NCI-H748 (cell line): Measurements from ENCODE around the gene DRC3.
A peak's percentile ranks its signal among the peaks of the same experiment; 100 is the strongest.
"Not testable (repeated sequence)": the region's sequence is repeated elsewhere in the genome, so short reads cannot be mapped to it uniquely, and the experiment has no call there.

Experiments
- DNase-seq: peaks from one replicate; lab custom pipeline; 2025; ENCODE audit not compliant: unreplicated experiment; lab: John Stamatoyannopoulos, UW

DRC3 gene

DNA sequence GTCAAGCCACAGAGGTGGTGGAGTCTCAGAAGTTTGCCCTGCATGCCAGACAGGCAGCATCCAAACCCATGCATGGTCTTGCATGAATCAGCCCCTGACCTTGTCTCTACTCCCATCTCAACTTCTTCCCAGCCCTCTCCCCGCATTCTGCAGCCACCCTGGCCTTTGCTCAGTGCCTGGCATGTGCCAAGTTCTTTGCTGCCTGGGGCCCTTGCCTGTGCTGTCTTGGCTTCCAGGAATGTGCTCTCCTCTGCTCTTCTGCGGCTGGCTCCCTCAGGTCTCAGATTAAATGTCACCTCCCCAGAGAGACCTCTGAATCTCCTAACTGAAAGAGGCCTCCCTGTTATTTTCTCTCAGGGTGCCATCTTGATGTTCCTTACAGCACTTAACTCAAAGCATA is 17.6 kb downstream of the DRC3 start:
- DNase-seq, result no peak

DNA sequence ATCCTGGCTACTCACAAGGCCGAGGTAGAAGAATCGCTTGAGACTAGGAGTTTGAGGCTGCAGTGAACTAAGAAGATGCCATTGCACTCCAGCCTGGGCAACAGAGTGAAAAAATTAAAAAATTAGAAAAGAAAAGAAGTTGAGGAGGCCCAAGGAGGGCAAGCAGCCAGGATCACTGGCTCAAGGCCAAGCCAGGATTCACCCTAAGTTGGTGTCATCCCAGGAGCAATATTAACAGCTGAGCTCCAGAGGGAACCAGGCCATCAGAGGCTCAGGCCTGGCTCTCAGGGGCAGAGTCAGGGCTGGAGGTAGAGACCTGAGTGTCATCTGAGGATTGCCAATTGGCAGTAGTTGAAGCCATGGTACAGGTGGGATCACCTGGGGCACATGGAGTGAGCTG is 20.7 kb downstream of the DRC3 start:
- no peak for DNase-seq

- no peak for DNase-seq
These were observed 21.2 kb downstream of the DRC3 start for GRCh38 chr17:17993852-17994251.

- DNase-seq, result peak; percentile 64
These were observed 21.8 kb downstream of the DRC3 start for GRCh38 chr17:17994271-17995069.

DNA sequence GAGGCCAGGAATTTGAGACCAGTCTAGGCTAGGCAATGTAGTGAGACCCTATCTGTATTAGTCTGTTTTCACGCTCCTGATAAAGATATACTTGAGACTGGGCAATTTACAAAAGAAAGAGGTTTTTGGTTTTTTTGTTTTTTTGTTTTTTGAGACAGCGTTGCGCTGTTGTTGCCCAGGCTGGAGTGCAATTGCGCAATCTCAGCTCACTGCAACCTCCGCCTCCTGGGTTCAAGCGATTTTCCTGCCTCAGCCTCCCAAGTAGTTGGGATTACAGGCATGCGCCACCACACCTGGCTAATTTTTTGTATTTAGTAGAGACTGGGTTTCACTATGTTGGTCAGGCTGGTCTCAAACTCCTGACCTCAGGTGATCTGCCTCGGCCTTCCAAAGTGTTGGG is 23.2 kb downstream of the DRC3 start:
- not testable (repeated sequence) for DNase-seq

DNA sequence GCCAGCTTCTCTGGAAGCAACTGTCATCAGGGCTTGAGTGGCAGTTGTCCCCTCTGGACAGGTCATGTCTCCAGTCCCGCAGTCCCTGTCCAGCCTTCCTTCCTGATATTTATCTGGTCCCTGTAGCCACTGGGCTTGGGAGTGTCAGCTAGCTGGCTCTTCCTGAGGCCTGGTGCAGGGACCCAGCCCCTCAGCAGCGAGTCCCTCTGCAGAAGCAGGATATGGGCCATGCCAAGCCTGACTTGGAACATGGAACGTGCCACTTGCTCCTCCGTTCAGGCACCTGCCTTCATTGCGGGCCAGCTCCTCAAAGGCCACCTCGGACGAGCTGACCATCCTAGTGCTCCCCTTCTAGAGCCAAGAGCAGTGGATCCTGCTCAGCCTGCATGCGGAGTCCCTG is 26.3 kb downstream of the DRC3 start:
- no peak for DNase-seq

- peak; percentile 22 for DNase-seq
These were observed 26.8 kb downstream of the DRC3 start for GRCh38 chr17:17999364-18000029.

- DNase-seq, result no peak
These were observed 27.4 kb downstream of the DRC3 start for GRCh38 chr17:18000030-18000408.

GRCh38 chr17:18002171-18002570 is 29.5 kb downstream of the DRC3 start:
- DNase-seq, result no peak

GRCh38 chr17:18004345-18004744 is 31.7 kb downstream of the DRC3 start:
- peak; percentile 87 for DNase-seq

DNA sequence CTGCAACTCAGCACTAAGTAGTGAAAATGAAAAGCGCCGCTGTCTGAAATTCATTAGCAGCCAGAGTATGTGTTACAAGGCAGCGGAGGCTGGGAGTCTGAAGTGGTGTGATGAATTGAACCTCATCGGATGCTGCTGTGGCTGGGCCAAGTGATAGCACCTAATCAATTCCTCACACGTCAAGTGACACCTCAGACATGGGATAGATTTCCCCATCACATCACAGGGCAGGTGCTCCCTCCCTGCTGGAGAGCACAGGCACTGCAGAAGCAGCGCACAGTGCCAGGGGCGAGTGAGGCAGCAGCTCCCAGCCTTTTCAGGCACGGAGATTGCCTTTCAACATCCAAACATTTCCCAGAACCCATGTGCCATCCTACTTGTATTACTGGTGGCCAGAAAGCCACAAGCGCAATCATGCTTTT is 32.2 kb downstream of the DRC3 start:
- DNase-seq, result peak; percentile 36

DNA sequence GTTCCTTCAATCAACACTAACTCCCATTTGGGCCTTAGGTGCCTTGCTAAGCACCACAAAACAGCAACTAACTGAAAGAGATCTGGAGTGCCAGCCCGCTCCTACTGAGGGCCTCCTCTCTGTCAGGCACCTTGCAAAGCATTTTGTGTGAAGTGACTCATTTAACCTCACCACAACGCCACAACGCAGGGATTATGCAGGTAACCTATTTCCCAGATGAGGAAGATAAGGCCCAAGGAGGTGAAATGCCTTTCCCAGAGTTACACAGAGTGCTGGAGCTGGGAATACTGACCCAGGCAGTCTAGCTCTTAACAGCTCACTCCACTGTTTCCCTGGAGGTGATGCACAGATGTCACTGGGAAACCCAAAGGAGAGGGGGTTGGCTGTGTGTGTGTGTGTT is 32.8 kb downstream of the DRC3 start:
- DNase-seq, result no peak

GRCh38 chr17:18006495-18007239 is 34.0 kb downstream of the DRC3 start:
- no peak for DNase-seq

DNA sequence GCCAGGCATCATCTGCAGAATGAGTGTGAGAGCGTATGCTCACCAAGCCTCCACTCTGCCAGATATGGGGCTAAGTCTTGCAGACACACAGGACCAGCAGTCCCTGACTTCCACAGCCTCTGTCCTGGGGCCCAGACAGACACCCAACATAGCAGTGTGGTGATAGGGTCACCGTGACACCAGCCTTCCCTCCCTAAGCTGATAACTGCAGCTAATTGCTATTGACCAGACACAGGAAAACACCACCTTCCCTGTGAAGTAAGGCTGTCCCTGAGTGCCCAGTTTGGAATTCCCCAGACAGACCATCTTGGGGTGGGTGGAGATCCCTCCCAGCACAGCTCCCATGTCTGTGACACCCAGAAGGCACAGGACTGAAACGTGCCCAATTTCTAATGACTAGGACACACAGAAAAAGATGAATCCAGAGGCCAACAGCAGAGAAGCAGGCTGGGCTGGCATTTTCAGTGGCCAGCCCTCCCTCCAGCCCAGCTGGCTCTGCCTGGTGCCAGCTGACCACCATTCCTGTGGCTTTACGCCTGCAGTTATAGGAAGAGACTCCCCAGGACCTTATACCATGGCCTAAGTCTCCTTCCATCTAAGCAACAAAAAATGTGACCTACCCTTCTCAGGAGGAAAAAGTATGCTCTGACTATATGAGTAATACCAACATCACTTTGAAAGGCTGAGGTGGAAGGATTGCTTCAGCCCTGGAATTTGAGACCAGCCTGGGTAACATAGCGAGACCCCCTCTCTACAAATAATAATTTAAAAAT is 36.0 kb downstream of the DRC3 start:
- no peak for DNase-seq

- no peak for DNase-seq
These were observed 37.2 kb downstream of the DRC3 start for GRCh38 chr17:18009609-18010420.

- no peak for DNase-seq
These were observed 38.6 kb downstream of the DRC3 start for GRCh38 chr17:18011286-18011685.

DNA sequence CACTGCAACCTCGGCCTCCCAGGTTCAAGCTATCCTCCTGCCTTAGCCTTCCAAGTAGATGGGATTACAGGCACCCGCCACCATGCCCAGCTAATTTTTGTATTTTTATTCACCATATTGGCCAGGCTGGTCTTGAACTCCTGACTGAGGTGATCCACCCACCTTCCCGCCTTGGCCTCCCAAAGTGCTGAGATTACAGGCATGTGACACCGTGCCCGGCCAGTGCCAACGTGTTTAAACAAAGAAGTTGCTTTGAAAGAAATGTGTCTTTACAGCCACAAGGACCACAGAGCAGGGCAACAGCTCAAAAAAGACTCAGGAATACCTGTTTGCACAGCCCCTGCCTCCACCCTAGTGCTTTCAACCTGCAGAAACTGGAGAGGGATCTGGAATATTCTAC is 41.3 kb downstream of the DRC3 start:
- DNase-seq, result no peak

- no peak for DNase-seq
These were observed 42.9 kb downstream of the DRC3 start for GRCh38 chr17:18015593-18015992.

DNA sequence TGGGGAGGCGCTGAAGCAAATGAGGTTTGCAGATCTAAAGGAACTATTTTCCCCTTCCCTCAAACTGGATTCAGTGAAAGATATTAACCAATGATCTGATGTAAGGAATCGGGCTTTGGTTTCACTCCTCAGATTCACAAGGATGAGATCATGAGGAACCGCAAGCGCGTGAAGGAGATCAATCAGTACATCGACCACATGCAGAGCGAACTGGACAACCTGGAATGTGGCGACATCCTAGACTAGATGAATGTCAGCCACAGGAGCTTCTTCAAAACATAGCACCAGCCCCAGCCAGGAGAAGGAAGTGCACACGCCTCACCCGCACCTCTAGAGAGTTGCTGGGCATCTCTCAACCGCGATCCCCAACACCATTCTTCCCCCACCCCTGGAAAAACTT is 43.8 kb downstream of the DRC3 start:
- no peak for DNase-seq

- no peak for DNase-seq
These were observed 45.3 kb downstream of the DRC3 start for GRCh38 chr17:18017958-18018357.
